NCI-H2196 (cell line): ENCODE measurements around the gene DYNC1I2.
"Not testable (repeated sequence)": the region's sequence is repeated elsewhere in the genome, so short reads cannot be mapped to it uniquely, and the experiment has no call there.

ENCODE experiments used
- DNase-seq: peaks from one replicate; lab custom pipeline; 2025; ENCODE audit not compliant: unreplicated experiment; lab: John Stamatoyannopoulos, UW

DYNC1I2 gene

DNA sequence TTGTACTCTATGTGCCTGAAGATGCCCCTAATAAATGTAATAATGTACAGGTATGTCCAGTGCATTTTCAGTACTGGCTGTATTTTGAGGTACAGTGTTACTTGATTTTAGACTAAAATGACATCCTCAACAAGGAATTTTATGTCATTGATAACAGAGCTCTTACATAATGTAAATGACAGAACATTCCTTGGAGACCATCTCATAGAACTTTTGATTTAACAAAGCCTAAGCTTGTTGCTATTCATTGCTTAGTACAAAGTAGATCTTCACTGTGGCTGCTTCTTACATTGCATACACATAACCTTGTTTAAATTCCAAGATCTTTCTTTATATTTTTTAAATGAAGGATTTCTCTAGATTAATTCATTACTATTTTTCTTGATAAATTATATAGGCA is 24.1 kb downstream of the DYNC1I2 start:
- no peak for DNase-seq

DNA sequence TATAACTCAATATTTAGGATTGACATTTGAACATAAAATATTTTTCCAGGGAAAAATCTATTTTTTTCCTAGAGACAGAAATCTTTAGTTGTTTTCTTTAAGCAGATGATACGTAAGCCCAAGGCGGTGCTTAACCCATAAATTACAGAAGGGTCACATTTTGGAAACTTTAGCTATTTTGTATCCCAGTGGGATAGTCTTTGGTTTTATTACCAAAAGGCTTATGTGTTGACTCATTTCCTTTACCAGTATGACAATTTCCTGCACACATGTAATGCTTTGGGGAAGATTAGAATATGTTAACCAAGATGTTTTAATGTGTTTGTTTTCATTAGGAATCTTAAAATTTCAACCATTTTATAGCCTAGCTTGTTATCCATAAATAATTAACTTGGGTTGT is 24.8 kb downstream of the DYNC1I2 start:
- no peak for DNase-seq

DNA sequence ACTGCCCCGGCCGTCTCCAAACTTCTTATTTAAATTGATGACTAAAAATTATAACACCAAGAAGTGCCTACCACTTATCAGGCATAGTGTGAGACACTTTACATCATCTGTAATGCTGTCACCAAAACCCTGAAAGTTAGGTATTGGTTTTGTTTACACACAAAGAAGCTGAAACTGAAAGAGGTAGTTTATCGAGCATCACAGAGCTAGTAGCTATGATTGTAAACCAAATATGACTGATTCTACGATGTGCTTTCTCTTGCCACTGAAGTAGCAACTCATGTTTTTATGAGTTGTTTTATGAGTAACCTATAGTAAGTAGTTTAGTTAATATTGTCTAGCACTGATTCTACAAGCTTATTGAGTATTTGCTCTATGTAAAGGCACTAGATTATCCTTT is 31.5 kb downstream of the DYNC1I2 start:
- DNase-seq = no peak

DNA sequence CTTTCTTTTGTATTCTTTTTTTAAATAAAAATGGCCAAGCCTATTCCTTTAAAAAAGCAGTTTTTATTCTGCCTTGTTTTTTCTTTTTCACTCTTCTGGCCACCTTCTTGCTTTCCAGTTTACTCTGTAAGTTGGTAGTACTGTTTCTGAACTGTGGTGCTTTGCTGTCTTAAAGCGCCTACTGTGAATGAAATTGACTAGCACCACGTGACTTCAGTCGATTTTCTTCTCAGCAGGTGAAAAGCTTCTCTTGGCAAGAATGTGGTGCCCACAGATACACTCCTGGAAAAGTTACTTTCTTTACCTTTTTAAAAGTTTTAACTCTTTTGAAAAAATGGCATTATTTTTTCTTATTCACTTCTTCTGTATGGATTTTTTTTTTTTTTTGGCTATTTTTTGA is 32.4 kb downstream of the DYNC1I2 start:
- DNase-seq = no peak

DNA sequence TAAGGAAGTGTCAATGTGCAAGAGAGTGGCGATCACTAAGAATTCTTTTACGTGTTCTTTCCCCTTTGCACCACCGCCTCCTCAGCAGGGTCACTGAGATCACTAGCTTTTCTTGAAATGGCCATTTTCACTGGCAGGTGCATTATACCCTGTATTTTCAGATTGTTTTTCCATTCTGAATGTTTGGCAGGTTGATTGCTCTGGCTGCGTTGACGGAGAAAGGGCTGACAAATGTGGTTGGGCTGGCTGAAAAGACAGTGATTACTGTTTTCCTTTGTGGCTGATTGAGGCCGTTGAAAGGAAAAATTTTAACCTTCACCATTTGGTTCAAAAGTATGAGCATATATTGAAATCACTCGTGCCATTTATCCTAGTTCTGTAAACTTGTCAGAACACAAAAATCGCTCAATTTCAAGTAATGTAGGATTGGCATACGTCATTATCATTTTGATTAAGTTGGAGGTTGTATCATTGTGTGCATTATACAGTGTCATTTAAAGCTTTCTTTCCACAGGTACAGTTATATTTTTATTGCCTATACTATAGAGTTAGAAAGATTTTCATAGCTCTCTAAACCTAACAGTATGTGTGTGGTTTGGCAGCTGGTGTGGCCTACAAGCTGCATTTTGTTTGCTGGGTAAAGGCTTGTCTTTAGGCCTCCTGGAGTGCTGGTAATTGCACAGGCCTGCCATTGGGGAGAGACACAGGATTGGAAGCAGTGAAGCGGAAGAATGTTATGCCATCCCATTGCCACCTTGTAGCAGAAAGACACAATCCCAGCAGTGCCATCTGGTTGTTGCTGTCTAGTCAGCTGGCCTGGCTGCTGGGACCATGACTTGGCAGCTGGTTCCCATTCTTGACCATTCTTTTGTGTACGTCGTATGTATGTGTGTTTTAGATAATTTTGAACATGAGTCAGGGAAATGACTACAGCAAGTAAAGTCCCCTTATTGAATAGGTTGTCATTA is 36.7 kb downstream of the DYNC1I2 start:
- DNase-seq = peak; percentile 56

DNA sequence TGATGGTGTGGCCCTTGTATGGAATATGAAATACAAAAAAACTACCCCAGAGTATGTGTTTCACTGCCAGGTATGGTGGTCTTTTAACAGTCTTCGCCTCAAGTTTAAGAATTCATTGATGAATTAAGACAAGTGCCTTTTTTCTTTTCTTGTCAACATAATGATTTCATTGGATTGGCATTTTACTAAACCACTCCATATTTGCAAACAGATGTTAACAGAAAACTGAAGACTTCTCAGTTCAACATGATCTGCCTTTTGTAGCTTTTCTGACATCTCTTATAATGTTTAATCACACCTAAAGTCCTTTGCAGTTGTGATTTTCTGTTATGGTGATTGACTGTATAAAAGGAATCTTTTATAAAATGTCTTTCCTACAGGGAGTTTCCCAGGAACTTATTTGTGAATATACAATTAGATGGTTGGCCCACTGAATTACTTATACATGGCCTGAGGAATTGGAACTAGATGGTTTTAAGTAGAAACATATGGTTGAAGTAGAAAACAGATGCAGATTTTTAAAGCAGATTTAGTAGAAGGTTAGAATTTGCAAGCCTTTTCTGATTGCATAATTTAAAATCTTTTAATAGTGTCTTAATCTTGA is 39.7 kb downstream of the DYNC1I2 start:
- no peak for DNase-seq

DNA sequence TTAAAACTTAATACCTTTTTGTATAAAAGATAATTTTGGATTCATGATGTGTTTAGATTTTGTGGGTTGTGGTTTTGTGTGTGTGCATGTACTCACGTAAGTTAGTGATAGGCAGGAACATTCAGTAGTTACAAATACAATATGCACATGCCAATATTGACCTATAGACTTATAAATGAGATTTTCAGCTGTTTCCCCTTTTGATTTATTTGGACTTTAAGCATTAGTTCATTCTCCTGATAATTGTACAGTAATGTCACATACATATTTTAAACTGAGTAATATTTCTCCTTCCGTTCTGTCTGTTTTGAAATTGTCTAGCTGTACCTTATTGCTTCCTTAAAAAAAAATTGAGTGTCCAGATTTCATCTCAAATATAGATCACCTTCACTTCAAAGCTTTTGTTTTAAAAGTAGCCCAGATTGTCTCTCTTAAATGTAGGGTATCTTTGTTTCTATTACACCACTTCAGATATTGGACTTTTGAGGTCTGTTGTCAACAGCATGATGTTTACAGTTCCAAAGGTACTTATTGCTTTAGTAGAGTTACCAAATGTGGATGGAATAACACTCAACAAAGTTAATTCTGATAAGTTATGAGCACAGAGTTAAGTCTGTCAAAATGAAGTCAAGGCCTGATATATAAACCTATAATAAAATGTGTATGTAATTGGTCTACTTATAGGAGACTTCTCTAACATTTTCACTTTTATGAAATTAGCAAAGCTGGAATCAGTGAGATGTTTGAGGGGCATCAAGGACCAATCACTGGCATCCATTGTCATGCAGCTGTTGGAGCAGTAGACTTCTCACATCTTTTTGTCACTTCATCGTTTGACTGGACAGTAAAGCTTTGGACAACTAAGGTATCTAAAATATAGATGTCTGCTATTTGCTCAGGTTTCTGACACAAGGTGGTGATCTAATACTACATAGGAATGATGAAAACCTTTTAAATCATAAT is 42.0 kb downstream of the DYNC1I2 start:
- DNase-seq = no peak

DNA sequence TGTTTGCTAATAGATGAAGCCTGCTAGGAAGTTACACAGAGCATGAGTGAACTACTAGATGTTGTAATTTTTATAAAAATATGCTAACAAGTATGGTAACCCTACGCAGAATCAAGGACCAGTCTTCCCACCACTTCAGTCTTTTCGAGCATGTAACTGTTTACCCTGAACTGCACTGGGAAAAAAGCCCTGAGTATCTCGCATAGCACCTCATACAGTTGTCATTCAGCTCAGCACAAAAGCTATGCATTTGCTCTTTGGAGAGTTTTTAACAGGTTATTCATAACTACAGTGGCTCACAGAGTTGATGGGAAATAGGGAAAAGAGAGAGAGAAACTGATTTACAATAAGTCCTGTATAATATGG is 42.7 kb downstream of the DYNC1I2 start:
- no peak for DNase-seq

DNA sequence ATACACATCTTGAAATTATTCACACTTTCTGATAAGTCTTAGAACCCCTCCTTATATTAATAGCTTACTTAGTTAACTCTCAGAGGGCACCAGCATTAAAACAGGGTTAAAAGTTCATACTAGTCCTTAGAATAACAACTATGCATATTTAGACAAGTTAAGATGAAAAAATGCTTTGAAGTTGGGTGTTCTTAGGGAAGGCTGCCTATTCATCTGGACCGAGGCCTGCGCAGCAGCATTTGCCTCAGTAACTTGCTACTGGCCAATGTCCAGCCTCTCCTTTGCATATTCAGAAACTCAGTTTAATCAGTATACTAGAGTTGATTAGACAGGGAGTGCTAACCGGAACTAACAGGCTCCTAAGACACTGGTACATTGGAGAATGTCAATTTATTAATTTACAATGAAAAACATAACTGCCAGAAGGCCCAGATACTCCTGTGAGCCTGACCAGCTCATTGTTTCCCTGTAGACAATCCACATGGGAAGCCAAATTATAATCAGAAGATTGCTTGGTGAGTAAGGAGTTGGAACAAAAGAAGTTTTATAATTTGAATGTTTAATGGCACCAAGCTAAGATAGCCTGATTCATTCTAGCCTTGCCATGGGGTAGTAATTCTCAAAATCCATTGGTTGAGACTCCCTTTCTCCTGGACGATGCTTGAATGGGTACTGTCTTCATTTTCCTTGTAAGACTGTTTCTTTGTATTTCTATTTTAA is 48.9 kb downstream of the DYNC1I2 start:
- no peak for DNase-seq

DNA sequence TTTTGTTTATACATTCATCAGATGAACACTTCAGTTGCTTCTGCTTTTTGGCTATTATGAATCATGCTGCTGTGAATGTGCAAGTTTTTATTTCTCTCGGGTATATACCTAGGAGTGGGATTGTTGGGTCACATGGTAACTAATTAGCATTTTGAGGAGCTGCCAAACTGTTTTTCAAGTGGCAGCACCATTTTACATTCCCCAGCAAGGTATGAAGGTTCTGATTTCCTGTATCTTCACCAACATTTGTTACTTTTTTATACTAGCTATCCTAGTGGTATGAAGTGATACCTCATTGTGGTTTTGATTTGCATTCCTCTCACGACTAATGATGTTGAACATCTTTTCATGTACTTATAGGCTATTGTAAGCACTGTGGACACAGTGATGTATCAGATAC is 53.9 kb downstream of the DYNC1I2 start:
- DNase-seq = no peak

DNA sequence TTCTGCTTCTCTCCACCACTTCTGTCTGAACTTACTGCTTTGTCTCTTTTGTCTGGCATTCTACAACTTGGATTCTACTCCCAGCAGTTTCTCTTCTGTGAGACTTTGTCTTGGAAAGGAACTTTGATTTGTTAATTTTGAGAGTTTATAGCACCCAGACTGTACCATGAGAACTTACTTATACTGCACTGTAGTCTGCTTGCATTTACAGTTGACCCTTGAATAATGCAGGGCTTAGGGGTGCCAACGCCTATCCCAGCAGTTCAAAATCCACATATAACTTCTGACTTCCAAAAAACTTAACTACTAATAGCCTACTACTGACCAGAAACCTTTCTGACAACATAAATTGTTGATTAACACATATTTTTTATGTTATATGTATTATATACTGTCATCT is 55.5 kb downstream of the DYNC1I2 start:
- DNase-seq = no peak

DNA sequence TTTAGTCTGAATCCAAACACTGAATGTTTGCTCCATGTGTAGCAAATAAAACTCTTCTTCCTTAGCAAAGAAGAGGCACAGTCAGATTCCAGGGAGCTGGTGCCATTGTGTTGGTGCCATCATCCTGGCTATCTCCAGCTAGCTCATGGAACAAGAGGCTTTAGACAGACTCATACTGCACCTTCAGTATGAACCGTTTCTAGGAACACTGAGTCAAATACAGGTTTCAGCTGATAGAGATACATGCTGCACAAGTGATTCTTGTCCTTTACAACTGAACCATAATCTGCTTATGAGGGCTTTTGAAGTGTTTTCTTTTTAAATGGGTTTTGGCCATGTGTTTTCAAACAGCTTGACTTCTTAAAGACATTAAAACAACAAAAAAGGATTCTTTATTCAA is 57.9 kb downstream of the DYNC1I2 start:
- no peak for DNase-seq

DNA sequence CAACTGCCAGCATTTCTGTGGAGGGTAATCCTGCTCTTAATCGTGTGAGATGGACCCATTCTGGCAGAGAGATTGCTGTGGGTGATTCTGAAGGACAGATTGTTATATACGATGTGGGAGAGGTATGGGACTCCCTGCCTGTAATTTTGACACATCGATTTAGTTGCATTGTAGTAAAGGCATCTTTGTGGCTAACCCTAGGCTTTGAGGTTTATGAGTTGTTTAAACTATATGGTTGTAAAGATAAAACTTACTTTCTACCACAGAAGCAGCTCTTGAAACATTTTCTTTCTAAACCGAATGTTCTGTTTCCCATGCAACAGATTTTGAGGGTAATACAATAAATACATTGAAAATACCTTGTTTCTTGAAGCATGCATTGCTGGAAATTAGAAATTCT is 58.5 kb downstream of the DYNC1I2 start:
- DNase-seq = no peak

DNA sequence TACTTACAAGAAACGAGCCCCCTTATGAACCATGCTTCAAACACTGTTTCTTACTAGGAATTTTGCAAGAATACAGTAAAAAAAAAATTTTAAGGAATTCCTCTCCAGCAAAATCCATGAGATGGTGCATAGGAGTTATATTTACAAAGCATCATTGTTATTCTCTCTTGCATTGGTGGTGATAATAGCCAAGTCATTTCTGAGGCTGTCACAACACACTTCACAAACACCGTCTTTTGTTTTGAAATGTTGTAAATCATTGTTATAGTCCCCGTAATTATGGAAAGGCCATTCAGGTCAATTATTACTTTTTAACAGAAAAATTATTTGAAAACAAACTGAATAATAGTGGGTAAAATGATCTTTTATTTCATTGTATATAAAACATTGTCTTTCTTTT is 60.1 kb downstream of the DYNC1I2 start:
- no peak for DNase-seq

DNA sequence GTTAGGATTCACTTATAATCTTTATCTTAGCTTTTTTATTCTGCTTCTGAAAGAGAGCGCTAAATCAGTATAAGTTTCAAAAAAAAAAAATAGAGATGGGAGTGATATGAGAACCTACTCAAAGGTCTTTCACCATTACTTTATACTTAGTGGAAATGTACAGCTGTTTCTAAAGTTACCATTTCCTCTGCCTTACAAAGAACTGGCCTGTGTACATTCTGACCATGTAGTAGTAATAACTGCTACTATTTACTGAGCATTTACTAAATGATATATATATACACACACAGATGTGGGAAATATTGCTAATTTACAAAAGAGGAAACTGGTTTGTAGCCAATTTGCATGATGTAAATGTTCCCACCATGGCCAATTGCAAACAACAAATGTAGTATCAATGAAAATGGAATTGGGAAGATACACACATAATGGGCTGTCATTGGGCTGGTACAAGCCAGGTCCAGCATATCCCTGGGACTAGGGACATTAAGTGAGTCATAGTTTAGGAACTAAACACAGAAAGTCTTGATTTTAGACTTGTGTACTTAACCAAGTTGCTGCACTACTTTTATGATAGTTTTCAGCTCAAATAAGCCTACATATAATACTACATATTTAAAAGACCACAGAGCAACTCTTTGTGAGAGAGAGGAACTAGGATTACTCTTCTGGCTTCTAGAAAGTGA is 67.1 kb downstream of the DYNC1I2 start:
- DNase-seq = no peak

DNA sequence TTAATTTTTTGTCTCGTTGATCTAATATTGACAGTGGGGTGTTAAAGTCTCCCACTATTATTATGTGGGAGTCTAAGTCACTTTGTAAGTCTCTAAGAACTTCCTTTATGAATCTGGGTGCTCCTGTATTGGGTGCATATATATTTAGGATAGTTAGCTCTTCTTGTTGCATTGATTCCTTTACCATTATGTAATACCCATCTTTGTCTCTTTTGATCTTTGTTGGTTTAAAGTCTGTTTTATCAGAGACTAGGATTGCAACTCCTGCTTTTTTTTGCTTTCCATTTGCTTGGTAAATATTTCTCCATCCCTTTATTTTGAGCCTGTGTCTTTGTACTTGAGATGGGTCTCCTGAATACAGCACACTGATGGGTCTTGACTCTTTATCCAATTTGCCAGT is 71.5 kb downstream of the DYNC1I2 start:
- DNase-seq = not testable (repeated sequence)

DNA sequence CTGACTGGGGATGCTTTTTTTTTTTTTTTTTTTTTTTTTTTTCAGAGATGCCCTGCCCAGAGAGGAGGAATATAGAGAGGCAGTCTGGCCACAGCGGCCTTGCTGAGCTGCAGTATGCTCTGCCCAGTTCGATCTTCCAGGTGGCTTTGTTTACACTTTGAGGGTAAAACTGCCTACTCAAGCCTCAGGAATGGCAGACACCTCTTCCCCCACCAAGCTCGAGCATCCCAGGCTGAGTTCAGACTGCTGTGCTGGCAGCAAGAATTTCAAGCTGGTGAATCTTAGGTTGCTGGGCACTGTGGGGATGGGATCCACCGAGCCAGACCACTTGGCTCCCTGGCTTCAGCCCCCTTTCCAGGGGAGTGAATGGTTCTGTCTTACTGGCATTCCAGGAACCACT is 73.9 kb downstream of the DYNC1I2 start:
- not testable (repeated sequence) for DNase-seq

DNA sequence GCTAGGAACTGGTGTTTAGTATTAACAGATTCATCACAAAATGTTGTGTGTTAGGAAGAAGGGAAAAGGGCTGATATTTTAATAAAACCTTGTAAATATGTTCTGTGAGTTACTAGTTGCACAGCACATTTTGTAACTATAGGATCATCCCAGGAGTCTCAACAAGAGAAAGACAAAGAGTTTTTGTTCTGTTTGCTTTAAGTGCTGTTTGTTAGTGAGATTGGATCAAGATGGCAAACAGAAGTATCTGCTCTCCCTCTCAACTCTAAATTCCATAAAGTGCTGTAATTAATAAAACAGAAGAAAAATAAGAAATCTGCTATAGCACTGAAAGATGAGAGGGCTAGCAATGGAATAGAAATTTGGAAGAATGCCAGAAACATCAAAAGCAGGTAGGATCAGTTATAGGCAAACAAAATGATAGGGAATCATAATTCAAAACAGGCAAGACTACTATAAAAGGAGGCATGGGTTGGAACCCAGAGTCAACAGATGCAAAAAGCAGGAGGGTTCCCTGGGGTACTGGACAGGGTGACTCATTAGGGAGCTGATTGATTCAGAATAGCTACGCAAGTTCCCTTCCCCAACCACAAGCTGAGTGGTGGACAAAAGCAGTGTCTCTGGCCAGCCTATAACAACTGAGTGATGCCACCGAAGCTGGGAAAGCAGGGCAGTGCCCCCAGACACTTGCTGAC is 75.8 kb downstream of the DYNC1I2 start:
- DNase-seq = no peak

DNA sequence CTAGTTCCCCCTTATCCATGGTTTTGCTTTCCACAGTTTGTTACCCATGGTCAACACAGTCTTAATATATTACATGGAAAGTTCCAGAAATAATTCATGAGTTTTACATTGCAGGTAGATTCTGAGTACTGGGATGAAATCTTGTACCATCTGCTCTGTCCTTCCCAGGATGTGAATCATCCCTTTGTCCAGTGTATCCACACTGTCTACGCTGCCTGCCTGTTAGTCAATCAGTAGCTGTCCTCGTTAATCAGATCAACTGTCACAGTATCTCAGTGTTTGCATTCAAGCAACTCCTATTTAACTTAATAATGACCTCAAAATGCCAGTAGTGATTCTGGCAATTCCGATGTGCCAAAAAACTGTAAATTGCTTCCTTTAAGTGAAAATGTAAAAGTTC is 76.3 kb downstream of the DYNC1I2 start:
- no peak for DNase-seq

DNA sequence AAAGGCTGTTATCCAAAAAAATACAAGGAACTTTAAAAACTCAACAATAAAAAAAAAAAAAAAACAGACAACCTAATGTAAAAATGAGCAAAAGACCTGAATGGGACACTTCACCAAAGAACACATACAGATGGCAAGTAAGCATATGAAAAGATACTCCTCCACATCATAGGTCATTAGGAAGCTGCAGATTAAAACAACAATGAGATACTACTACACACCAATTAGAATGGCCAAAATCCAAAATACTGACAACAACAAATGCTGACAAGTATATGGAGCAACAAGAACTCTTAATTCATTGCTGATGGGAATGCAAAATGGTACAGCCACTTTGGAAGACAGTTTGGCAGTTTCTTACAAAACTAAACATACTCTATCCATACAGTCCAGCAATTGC is 84.2 kb downstream of the DYNC1I2 start:
- DNase-seq = no peak
